Activated CD4-positive, alpha-beta T cell treated with anti-CD3 and anti-CD28 coated beads, Interleukin-2, amount 50 U/mL, for 4 hours (primary cell): ENCODE results near the gene TNFSF13.

Experiments used
- DNase-seq, 2 experiments: peaks; one replicate each; pipeline ENCODE4 v3.0.0-alpha.2; 2020

Gene TNFSF13

GRCh38 chr17:7558544-7559319 lies at the start of gene TNFSF13:
Gene TNFSF13, plus strand, starts transcription at chr17:7558750. Its CDS starts 290 bp downstream, at chr17:7559040.
- DNase-seq, result no peak

- DNase-seq, result no peak
These were observed 49.7 kb upstream of the TNFSF13 start for GRCh38 chr17:7508846-7509245.

- no peak for DNase-seq
These were observed 48.6 kb upstream of the TNFSF13 start for GRCh38 chr17:7509937-7510336.

- DNase-seq, result no peak
These were observed 47.4 kb upstream of the TNFSF13 start for GRCh38 chr17:7511108-7511507.

GRCh38 chr17:7512105-7512504 lies 46.4 kb upstream of the TNFSF13 start:
- no peak for DNase-seq

- DNase-seq, result no peak
These were observed 45.6 kb upstream of the TNFSF13 start for GRCh38 chr17:7512824-7513540.

- DNase-seq, result no peak
These were observed 44.6 kb upstream of the TNFSF13 start for GRCh38 chr17:7513850-7514419.

- DNase-seq, result no peak
These were observed 42.5 kb upstream of the TNFSF13 start for GRCh38 chr17:7515911-7516610.

GRCh38 chr17:7523033-7523432 lies 35.5 kb upstream of the TNFSF13 start:
- peak; percentile 47 to 48 for DNase-seq

- no peak for DNase-seq
These were observed 29.7 kb upstream of the TNFSF13 start for GRCh38 chr17:7528842-7529241.

- no peak for DNase-seq
These were observed 28.3 kb upstream of the TNFSF13 start for GRCh38 chr17:7530023-7530900.

GRCh38 chr17:7538050-7538449 lies 20.5 kb upstream of the TNFSF13 start:
- DNase-seq, result no peak

GRCh38 chr17:7538891-7539545 lies 19.5 kb upstream of the TNFSF13 start:
- no peak for DNase-seq

GRCh38 chr17:7541074-7541621 lies 17.4 kb upstream of the TNFSF13 start:
- no peak for DNase-seq

- DNase-seq, result no peak
These were observed 13.6 kb upstream of the TNFSF13 start for GRCh38 chr17:7544911-7545310.

GRCh38 chr17:7548585-7549400 lies 9.8 kb upstream of the TNFSF13 start, which contains the start of gene TNFSF12:
Gene TNFSF12, plus strand, starts transcription at chr17:7549058. Its CDS starts 96 bp downstream, at chr17:7549154.
- peak; percentile 35 for DNase-seq

- peak; percentile 24 to 25 for DNase-seq
These were observed 9.0 kb upstream of the TNFSF13 start for GRCh38 chr17:7549401-7550055.

- DNase-seq, result no peak
These were observed 8.2 kb upstream of the TNFSF13 start for GRCh38 chr17:7550344-7550743.

GRCh38 chr17:7551396-7551795 lies 7.2 kb upstream of the TNFSF13 start:
- no peak for DNase-seq

GRCh38 chr17:7552621-7553051 lies 5.9 kb upstream of the TNFSF13 start:
- DNase-seq, result no peak
